ENCODE results near the gene BPIFA3.

DNA sequence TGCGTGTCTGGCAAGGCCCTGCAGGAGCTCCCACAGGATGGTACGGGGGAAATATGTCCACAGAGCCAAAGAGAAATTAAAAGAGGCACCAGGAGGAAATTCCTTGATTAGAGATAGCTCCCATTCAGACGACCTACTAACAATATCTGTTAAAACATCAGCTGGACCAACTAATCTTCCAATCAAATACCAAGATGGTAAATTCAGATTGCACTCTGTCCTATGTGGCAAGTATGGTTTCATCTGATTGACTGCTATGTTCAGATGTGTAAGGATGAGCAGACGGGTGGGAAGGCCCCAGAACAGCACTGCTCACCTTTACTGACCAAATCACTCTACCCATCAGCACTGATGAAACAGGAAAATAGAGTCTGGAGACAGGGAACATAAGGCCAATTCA, 29.7 kb upstream of the BPIFA3 start:
- TF ChIP-seq, protein P1, sequence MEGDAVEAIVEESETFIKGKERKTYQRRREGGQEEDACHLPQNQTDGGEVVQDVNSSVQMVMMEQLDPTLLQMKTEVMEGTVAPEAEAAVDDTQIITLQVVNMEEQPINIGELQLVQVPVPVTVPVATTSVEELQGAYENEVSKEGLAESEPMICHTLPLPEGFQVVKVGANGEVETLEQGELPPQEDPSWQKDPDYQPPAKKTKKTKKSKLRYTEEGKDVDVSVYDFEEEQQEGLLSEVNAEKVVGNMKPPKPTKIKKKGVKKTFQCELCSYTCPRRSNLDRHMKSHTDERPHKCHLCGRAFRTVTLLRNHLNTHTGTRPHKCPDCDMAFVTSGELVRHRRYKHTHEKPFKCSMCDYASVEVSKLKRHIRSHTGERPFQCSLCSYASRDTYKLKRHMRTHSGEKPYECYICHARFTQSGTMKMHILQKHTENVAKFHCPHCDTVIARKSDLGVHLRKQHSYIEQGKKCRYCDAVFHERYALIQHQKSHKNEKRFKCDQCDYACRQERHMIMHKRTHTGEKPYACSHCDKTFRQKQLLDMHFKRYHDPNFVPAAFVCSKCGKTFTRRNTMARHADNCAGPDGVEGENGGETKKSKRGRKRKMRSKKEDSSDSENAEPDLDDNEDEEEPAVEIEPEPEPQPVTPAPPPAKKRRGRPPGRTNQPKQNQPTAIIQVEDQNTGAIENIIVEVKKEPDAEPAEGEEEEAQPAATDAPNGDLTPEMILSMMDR (IDR thresholded peaks at IDR 0.05 in 4 of 5, conservative IDR thresholded peaks at IDR 0.05 in 1 of 5) = no peak
- TF ChIP-seq POLR2A (IDR thresholded peaks at IDR 0.05) = no peak
